ENCODE measurements around the gene EPOP.
"Not testable (repeated sequence)": the region's sequence is repeated elsewhere in the genome, so short reads cannot be mapped to it uniquely, and the experiment has no call there.

EPOP gene

DNA sequence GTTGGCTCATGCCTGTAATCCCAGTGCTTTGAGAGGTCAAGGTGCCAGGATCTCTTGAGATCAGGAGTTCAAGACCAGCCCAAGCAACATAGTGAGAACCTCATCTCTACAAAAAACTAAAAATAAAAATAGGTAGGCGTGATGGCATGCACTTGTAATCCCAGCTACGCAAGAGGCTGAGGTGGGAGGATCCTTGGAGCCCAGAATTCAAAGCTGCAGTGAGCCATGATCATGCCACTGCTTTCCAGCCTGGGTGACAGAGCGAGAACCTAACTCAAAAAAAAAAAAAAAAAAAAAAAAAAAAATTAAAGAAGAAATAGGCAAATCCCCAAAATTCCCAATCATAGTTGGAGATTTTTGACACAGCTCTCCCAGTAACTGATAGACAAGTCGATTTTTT, 36.8 kb downstream of the EPOP start:
- DNase-seq, result no peak

DNA sequence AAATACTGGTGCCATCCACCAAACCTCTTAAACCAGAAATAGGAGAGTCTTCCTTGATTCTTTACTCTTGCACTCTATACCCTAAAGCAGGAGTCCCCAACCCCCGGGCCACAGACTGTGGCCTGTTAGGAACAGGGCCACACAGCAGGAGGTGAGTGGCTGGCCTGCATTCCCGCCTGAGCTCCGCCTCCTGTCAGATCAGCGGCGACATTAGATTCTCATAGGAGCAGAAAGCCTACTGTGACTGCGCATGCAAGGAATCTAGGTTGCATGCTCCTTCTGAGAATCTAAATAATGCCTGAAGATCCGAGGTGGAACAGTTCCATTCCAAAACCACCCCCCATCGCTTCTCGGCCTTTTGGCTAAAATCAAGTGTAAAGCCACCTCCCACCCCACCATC, 38.7 kb downstream of the EPOP start:
- DNase-seq, result no peak

GRCh38 chr17:38632334-38632733, 42.4 kb downstream of the EPOP start:
- no peak for DNase-seq

GRCh38 chr17:38628441-38628840, 46.3 kb downstream of the EPOP start:
- DNase-seq, result no peak

DNA sequence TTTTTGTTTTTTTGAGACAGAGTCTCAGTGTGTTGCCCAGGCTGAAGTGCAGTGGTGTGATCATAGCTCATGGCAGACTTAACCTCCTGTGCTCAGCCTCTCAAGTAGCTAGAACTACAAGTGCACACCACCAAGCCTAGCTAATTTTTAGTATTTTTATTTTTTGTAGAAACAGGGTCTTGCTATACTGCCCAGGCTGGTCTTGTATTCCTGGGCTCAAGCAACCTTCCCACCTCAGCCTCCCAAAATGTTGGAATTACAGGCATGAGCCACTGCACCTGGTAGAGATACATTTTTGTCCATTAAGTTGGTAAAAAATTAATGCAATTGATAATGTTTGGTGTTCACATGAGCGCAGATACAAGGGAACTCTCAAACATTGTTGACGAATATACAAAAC, 46.8 kb downstream of the EPOP start:
- DNase-seq, result no peak

DNA sequence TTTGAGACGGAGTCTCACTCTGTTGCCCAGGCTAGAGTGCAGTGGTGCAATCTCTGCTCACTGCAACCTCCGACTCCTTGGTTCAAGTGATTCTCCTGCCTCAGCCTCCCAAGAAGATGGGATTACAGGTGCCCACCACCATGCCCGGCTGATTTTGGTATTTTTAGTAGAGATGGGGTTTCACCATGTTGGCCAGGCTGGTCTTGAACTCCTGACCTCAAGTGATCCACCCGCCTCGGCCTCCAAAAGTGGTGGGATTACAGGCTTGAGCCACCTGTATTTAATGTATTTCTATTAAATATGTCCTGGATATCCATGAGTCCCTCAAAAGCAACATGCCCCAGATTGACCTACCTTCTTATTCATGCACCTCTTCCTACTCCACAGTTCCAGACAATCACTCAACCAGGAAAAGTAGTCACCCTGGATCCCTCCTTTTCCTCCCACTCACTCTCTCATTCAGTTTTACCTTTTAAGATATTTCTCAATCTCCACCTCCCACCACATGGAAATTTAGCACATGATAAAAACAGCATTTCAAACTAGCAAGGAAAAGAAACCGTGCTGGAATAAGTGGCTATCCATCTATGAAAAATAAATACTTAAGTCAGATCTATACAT, 48.0 kb downstream of the EPOP start:
- DNase-seq, result not testable (repeated sequence)

DNA sequence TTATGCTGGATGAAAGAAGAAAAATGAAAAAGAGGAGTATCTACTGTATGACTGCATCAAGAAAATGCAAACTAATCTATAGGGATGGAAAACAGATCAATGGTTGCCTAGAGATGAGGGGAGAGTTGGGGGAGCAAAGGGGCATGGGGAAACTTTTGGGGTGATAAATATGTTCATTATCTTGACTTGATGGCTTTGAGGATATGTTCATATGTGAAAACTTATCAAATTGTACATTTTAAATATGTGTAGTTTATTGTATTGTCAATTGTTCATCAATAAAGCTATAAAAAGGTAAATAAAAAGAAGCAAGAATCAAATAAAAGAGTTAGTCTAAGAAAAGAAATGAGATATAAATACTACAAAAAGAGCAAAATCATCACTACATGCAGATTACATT, 49.3 kb downstream of the EPOP start:
- no peak for DNase-seq

GRCh38 chr17:38624782-38625355, 49.9 kb downstream of the EPOP start:
- not testable (repeated sequence) for DNase-seq
